CD1c-positive myeloid dendritic cell (primary cell): Measurements from ENCODE around the gene SEMA4D.
A peak's percentile ranks its signal among the peaks of the same experiment; 100 is the strongest.
"Not testable (repeated sequence)": the region's sequence is repeated elsewhere in the genome, so short reads cannot be mapped to it uniquely, and the experiment has no call there.

Experiments
- DNase-seq: peaks from one replicate; pipeline ENCODE4 v3.0.0-alpha.2; 2016; ENCODE audit errors: extremely low spot score

SEMA4D gene

DNA sequence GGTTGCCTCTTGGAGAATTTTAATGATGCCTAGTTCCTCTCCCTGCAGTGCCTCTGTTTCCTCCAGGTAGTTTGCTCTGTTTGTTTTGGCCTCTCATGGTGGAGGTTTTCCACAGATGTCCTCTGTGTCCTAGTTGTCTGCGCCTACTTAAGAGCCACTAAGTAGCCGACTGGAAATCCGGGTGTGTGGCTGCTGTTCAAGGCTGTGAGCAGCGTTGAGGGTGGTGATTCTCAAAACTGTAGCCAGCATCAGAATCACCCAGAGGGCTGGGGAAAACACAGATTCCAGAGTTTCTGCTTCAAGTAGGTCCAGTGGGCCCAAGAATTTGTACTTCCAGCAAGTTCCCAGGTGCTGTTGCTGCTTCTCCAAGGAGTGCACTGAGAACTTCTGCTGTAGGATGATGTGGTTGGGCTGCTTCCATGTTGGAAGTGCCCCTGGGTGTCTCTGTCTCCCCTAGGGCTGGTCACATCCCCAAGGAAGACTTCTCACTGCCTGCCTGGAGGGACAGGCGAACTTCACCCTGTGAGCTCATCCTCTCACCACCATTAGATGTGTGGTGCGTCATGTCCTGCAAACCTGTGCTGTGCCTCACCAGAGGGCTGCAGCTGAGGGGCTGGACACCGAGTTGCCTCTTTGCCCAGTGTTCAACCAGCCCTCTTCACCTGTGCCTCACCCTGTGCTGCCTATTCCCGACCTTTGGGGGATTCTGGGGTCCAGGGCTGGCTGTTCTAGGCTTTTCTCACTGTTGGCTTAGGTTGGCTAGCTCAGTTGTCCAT, 144.9 kb downstream of the SEMA4D start:
- no peak for DNase-seq

DNA sequence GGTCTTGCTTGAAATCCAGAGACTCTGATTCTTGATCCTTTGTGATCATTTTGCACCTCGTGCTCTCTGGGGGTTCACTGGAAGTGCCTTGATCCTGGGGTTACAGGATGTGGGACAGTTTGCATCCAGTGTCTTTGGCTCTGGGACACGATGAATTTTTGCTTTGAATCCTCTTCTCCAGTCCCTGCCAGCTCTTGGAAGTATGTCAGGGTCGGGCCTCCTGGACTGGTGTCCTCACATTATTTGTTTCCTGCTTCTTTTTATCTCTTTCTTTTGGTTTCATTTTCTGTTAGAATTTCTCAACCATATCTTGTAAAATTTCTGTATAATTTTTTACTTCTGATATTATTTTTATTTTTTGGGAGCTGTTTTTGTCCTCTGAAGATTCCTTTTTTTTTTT, 145.5 kb downstream of the SEMA4D start:
- no peak for DNase-seq

DNA sequence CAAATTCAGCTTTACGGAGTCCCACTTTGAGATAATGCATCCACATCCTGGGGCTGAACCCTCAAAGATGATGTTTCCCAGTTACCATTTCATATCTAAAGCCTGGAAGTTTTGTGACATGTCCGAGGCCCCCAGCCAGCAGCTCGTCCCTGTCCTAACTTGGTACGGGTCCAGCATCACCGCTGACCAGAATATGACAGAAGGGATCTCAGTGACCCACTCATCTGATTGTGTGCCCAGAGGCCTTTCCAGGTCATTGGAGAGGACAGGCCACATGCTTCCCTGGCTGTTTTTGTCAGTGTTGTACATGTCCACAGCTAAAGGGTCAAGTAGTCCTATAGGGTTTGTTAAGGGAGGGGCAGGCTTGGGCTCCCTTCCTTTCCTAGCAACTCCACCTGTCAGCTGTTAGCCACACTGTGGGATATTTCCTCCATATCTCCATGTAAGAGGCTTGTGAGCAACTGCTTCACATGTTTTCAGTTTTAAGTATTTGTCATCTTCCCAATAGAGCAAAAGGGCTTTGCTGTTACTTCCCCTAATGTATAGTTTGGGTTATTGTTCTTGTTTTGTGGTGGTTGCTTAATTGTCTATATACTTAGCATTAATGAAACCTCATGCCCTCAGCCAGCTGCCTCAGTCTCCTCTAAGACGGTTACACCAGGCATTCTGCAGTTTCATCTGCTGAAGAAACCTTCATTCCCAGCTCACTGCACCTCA, 146.2 kb downstream of the SEMA4D start:
- peak; percentile 31 for DNase-seq

DNA sequence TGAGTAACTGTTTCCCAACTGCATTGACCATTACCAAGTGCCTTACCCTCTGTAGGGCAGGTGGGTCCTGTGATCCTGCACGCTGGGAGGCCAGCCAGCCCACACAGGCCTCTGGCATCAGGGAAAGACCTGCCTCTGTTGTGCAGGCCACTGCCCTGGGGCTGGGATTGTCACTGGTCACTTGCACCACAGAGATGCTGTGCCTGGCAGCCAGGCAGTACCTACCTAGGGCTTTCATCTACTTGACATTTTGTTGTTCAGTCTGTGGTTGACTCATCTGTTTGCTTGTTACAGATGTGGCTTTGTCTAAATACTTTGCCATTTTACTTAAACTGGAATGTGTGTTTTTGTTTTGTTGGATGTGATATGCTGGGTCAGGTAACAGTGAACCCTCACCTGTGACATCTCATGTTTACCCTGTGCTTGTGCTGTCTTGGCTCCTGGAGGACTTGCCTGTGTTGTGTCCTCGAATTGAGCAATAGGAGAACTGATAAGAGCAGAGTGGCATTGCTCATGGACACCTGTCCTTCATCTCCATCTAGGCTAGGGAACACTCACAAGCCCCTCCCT, 146.8 kb downstream of the SEMA4D start:
- DNase-seq = no peak

DNA sequence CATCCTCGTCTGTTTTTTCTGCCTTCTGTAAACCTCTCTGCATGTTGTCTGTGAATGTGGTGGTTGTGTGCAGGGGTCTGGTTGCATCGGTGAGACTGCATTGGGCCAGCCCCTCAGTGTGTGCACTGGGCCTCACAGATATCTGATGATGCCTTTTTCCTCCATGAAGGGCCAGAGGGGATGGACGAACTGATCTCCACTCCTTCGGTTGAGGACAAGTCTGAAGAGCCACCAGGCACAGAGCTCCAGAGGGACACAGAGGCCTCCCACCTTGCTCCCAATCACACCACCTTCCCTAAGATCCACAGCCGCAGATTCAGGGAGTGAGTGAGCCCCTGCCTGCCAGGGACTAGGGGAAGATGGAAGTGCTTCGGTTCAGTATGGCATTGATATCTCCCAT, 148.3 kb downstream of the SEMA4D start:
- DNase-seq = no peak

DNA sequence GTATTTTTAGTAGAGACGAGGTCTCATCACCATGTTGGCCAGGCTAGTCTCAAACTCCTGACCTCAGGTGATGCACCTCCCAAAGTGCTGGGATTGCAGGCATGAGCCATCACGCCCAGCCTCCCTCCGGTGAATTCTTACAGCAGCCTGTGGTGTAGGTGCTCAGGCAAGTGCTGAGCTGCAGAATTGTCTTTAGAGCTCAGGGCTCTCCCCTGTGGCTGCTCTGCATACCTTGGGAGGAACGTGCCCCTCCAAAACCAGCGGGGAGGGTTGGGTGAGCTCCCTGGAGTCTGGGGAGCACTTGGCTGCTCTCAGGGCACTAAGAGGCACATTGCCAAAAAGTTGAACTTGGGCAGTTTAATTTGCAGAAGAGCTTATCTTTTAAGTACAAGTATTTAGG, 150.3 kb downstream of the SEMA4D start:
- no peak for DNase-seq

DNA sequence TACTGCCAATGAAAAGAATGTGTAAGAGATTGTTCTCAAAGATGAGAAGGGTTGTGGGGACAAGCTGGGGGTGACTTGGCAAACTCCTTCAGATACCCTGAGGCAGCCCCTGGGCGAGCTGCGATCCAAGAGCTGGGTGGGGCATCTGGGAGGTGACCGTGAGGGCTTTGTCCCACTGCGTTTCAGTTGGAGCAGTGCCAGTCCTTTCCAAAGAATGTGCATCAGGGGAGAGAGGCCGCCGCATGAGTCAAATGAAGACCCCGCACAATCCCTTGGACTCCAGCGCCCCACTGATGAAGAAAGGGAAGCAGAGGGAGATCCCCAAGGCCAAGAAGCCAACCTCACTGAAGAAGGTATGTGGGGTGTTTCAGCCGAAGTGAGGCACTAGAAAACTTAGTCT, 151.2 kb downstream of the SEMA4D start:
- DNase-seq = no peak

DNA sequence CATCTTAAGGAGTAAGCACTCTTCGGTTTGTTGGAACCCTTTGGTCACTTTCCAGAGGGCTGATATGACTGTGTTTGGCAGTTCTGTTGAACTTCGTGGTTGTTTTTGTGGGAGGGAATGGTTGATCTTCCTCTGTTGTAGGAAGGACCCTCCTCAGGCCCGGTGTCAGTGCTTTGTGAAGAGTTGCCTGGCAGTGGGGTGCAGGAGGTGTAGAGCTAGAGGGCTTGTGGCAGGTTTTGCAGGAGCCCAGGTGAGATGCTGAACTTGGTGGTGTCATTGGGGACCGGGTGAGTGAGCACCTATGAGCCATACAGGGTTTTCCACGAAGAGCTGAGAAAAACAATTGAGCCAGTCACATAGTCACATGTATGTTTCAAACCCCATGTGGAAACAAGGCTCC, 152.4 kb downstream of the SEMA4D start:
- DNase-seq = no peak

DNA sequence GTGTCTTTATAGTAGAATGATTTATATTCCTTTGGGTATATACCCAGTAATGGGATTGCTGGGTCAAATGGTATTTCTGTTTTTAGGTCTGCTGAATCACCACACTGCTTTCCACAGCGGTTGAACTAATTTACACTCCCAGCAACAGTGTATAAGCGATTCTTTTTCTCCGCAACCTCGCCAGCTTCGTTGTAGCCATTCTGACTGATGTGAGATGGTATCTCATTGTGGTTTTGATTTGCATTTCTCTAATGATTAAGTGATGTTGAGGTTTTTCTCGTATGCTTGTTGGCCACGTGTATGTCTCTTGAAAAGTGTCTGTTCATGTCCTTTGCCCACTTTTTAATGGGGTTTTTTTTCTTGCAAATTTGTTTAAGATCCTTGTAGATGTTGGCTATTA, 154.1 kb downstream of the SEMA4D start:
- DNase-seq = not testable (repeated sequence)

DNA sequence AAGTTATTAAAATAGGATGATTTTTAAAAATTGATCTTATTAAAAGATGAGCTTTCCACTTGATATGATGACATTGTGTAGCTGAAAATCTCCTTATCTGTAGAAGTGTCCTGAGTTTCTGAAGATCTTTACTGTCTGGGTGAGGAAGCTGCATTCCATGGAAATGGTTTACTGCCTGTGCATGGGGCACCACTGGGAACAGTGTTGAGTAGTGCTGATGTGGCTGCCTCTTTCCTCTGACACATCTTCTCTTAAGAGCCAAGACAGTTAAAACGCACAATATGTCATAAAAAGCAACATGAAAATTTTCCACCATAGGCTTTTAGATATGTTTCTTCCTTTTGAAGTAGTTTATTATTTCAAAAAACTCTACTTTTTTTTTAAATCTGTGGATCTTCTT, 155.0 kb downstream of the SEMA4D start:
- DNase-seq = no peak

DNA sequence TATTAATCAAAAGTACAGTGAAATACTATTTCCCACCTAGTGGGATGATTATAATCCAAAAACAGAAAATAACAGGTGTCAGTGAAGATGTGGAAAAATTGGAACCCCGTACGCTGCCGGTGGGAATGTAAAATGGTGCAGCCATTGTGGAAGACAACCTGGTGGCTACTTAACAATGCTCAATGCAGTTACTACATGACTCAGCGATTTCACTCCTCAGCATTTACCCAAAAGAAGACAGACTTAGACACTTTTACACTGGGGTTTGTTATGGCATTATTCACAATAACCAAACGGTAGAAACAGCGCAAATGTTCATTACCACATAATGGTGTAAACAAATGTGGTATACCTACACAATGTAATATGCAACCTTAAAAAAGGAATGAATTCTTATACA, 155.7 kb downstream of the SEMA4D start:
- DNase-seq = no peak

DNA sequence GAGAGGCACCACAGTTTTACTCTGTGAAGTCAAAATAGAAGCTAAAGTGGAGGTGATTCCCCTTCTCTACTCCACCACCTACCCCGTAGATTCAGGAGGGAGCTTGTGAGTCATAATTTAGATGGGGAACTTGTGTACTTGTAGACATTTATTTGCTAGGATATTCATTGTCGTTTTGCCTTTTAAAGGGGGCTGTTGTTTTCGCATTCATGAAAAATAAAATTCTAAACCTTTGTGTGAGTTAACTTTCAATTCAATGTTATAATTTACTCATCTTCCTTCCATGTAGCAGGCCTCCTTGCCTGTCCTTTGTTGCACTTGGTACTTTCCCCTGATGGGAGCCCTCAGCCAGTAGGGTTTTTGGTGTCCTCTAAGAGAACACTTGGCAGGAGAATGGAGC, 157.6 kb downstream of the SEMA4D start:
- no peak for DNase-seq

DNA sequence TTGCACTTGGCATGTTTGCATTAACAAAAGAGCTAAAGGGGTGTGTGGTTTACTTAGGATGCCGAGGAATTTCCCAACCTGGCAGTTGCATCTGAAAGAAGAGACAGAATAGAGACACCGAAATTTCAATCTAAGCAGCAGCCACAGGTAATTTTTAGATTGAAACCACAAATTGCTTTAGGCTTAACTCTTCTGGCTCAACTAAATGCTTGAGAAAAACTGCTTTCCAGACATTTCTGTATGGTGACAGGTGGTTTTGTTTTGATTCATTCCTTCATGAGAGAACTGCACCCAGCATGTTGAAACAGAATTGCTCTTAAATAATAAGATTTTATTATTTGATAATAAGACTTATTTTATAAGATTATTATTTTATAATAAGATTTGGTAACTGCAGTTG, 158.1 kb downstream of the SEMA4D start:
- DNase-seq = no peak

DNA sequence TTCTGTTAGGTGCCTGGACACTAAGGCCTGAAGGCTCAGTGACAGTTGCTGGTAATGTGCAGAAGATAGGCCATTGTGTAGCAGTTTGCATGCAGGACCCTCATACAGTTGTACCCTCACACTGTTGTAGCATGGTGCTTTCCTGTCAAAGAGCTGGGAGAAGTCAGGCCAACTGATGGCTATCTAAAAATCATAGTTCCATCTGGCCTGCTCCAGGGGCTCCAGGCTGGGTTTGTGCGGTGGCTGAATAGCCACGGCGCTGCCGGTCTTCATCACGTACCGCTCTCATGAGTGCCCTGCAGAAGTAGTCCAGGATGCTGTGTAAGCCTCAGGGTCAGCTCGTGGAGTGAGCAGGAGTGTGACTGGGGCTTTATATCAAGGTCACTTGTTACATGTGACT, 167.4 kb downstream of the SEMA4D start:
- DNase-seq = no peak

DNA sequence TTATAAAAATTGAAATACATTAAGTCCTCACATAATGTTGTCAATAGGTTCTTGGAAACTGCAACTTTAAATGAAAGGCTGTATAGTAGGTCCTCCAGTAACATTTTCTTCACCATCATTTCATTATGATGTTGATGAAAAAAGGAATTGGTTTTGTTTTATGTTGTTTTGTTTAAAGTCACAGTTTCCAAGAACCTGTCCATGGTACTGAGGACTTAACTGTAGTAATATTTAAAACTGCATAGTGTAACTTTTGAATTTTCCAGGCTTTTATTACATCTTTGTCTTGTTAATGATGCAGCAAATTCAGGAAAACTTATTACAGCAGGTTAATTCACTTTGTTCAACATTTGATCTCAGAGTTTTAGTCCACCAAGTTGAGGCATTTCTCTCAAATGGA, 168.0 kb downstream of the SEMA4D start:
- DNase-seq = no peak

DNA sequence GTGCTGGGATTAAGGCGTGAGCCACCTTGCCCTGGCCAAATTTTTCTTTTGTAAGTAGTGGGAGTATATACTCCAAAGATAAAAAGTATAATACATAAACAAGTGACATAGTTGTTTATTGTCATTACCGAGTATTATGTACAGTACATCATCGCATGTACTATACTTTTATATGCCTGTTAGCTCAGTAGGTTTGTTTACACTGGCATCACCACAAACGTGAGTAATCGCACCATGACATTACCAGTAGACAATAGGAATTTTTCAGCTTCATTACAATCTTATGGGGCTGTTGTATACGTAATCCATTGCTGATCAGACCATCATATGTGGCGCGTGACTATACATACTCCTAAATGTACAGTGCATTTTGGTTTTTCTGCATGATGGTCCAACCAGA, 169.8 kb downstream of the SEMA4D start:
- DNase-seq = no peak

DNA sequence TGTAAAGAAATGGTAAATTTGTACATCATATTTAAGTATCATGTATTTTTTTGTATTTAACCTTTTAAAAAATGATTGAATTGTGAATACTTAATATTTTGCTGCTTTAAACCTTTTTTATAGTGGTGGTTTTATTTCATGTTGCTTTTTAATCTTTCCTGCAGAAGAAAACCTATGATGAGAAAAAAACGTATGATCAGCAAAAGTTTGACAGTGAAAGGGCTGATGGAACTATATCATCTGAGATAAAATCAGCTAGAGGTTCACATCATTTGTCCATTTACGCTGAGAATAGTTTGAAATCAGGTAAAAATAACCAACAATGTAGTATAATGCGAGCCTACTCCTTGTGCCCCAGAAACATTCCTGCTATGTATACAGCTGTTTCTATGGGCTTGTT, 172.2 kb downstream of the SEMA4D start:
- DNase-seq = no peak

DNA sequence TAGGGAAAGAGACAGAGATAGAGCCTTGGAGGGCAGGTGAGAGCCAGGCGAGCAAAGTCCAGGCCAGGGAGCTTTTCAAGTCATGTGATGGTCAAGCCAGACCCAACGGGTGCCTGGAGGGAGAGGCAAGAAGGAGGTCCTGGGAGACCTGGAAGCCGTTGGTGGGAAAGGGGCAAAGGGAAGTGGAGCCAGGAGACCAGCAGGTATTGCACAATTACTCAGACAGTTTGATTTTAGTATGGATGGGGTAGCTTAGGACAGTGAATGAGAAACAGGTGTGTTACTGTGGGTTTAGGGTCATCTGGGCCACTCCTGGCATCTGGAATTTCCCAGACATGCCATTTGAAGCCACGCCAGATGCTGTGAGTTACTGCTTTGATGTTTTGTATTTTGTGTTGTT, 174.5 kb downstream of the SEMA4D start:
- DNase-seq = no peak

DNA sequence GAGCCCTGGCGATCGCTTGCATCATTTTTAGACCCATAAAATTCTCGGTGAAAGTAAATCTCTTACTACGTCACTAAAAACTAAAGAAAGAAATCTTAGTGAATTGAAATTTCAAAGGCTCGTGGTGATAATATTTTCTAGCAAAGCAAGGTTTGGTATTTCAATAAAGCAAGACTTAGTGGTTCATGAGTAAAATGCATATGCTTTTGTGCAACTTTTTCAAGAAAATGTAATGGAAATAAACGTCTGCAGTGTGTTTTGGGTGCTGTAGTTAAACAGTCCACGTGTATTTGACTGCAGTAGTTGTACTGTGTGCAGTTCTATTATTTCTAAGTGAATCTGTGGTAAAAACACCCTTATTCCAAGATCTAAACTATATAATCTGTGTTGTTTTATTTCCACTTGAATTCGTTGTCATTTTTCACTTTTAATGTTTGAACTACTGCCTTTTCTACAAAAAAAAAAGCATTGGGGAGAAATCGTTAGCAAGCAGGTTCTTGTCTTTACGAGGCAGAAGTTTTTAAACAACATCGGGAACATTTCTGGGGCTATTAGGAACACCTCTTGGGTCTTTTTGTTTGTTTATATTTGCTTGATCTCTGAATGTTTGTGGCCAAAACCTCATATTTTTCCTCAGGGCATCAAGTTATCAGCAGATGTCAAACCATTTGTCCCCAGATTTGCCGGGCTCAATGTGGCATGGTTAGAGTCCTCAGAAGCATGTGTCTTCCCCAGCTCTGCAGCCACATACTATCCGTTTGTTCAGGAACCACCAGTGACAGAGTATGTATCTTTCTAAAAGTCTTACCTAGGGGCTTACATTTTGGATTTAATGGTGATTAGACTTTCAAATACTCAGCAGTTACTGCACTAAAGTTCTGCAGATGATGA, 178.7 kb downstream of the SEMA4D start:
- DNase-seq = no peak

DNA sequence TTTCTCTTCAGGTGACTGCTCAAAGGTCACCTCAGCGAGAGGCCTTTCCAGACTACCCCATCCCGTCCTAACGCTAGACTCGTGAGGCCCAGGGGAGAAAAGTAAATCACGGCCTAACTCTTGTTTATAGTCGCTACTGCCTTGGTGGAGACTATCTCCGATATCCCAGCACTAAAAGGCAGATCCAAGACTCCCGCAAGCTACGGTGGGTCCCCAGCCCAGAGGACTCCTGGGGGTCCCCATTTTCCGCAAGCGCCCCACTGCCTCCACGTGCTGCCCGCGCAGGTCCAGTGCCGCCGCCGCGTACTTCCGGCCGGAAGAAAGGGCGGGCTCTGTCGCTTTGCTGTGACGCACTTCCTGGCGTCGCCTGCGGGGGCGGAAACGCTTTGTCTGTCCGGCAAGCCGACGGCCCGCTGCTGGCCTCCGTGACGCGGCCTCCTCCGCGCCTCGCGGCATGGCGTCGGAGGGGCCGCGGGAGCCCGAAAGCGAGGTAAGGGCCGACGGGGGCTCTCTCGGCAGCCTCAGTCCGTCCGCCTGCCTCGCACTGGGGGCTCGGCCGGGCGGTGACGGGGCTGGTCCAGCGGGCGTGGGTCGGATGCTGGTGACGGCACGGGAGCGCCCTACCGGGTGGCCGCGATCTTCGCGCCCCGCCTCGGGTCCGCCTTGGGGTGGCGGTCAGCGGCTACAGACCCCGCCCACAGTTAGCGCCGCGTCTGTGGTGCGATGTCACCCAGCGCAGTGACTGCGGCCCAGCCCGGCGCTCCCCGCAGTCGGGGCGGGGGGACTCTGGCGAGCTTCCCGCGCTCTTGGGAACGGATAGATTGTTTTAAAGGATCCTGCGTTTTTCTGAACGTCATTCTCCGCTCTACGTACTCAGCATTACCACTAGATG, 179.5 kb downstream of the SEMA4D start, which contains the start of gene SECISBP2:
SECISBP2 (plus strand) TSS at position 378 of the 892 bp plus-strand sequence; CDS start at position 455, 77 bp downstream.
- DNase-seq = peak; percentile 98

DNA sequence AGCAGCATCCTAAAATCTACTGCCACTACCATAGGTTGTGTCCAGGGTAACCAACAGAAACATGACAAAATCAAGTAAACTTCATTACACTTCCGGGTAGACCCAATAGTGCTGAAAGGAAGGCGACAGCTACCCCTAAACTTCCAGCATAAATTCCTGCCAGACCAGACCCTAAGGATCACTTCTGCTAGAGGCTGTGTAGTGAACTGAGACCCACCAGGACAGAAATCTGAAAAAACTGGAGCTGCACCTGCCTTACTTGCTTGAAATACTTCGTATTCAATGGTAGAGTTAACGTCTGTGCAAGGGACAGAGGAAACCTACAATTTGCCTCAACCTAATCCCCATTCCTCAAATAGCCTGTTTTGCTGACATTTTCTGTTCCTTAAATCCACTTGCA, 180.6 kb downstream of the SEMA4D start:
- DNase-seq = peak; percentile 48
